GM21367 (cell line): ENCODE results near the gene CDC42BPA.
A peak's percentile ranks its signal among the peaks of the same experiment; 100 is the strongest.
"Not testable (repeated sequence)": the region's sequence is repeated elsewhere in the genome, so short reads cannot be mapped to it uniquely, and the experiment has no call there.

Source experiments
- ATAC-seq: cut with Tn5 transposase; IDR thresholded peaks from one replicate; pipeline ENCODE4 v1.9.1; 2021; ENCODE audit not compliant: unreplicated experiment

CDC42BPA gene

GRCh38 chr1:227069490-227069889 lies 248.8 kb downstream of the CDC42BPA start:
- ATAC-seq, result no peak

- no peak for ATAC-seq
Measured at GRCh38 chr1:227068883-227069282, 249.4 kb downstream of the CDC42BPA start.

GRCh38 chr1:227066999-227067398 lies 251.3 kb downstream of the CDC42BPA start:
- ATAC-seq, result no peak

GRCh38 chr1:227065311-227065710 lies 253.0 kb downstream of the CDC42BPA start:
- ATAC-seq, result no peak

GRCh38 chr1:227062306-227062705 lies 256.0 kb downstream of the CDC42BPA start:
- no peak for ATAC-seq

GRCh38 chr1:227059076-227059475 lies 259.2 kb downstream of the CDC42BPA start:
- ATAC-seq, result no peak

- ATAC-seq, result no peak
Measured at GRCh38 chr1:227058321-227058751, 260.0 kb downstream of the CDC42BPA start.

- no peak for ATAC-seq
Measured at GRCh38 chr1:227049253-227049652, 269.0 kb downstream of the CDC42BPA start.

- no peak for ATAC-seq
Measured at GRCh38 chr1:227043755-227044154, 274.5 kb downstream of the CDC42BPA start.

GRCh38 chr1:227042292-227042691 lies 276.0 kb downstream of the CDC42BPA start:
- ATAC-seq, result no peak

GRCh38 chr1:227038401-227038800 lies 279.9 kb downstream of the CDC42BPA start:
- no peak for ATAC-seq

GRCh38 chr1:227037121-227037520 lies 281.2 kb downstream of the CDC42BPA start:
- ATAC-seq, result no peak

- no peak for ATAC-seq
Measured at GRCh38 chr1:227035316-227035715, 283.0 kb downstream of the CDC42BPA start.

- ATAC-seq, result no peak
Measured at GRCh38 chr1:227033880-227034279, 284.4 kb downstream of the CDC42BPA start.

- ATAC-seq, result no peak
Measured at GRCh38 chr1:227032396-227032795, 285.9 kb downstream of the CDC42BPA start.

GRCh38 chr1:227016990-227017389 lies 301.3 kb downstream of the CDC42BPA start:
- ATAC-seq, result no peak

GRCh38 chr1:227010645-227011044 lies 307.6 kb downstream of the CDC42BPA start:
- no peak for ATAC-seq

- ATAC-seq, result no peak
Measured at GRCh38 chr1:227009937-227010336, 308.4 kb downstream of the CDC42BPA start.

GRCh38 chr1:227006226-227006796 lies 312.0 kb downstream of the CDC42BPA start:
- peak; percentile 62 for ATAC-seq

- no peak for ATAC-seq
Measured at GRCh38 chr1:227004796-227005195, 313.5 kb downstream of the CDC42BPA start.

GRCh38 chr1:227003165-227003564 lies 315.1 kb downstream of the CDC42BPA start:
- no peak for ATAC-seq

- no peak for ATAC-seq
Measured at GRCh38 chr1:227002531-227003049, 315.7 kb downstream of the CDC42BPA start.

- not testable (repeated sequence) for ATAC-seq
Measured at GRCh38 chr1:226999579-226999978, 318.7 kb downstream of the CDC42BPA start.
